HG03521 (cell line): ENCODE results near the gene SLC5A11.

ENCODE experiments used
- ATAC-seq: cut with Tn5 transposase; IDR thresholded peaks from one replicate; pipeline ENCODE4 v1.9.1; 2021; ENCODE audit warnings: mild to moderate bottlenecking, moderate library complexity; ENCODE audit not compliant: unreplicated experiment

The SLC5A11 gene

GRCh38 chr16:24917236-24917635 is 71.5 kb downstream of the SLC5A11 start:
- no peak for ATAC-seq

GRCh38 chr16:24917891-24918290 is 72.1 kb downstream of the SLC5A11 start:
- ATAC-seq: no peak

GRCh38 chr16:24918641-24919040 is 72.9 kb downstream of the SLC5A11 start:
- ATAC-seq: no peak

GRCh38 chr16:24919536-24919935 is 73.8 kb downstream of the SLC5A11 start:
- ATAC-seq: no peak

GRCh38 chr16:24920568-24920967 is 74.8 kb downstream of the SLC5A11 start:
- no peak for ATAC-seq

- no peak for ATAC-seq
These were observed 75.5 kb downstream of the SLC5A11 start for GRCh38 chr16:24921229-24921628.

- ATAC-seq: no peak
These were observed 79.4 kb downstream of the SLC5A11 start for GRCh38 chr16:24925163-24925562.

- ATAC-seq: no peak
These were observed 83.6 kb downstream of the SLC5A11 start for GRCh38 chr16:24929409-24929808.

- ATAC-seq: no peak
These were observed 84.7 kb downstream of the SLC5A11 start for GRCh38 chr16:24930440-24930839.

GRCh38 chr16:24931091-24931490 is 85.3 kb downstream of the SLC5A11 start:
- ATAC-seq: no peak

GRCh38 chr16:24935336-24935735 is 89.6 kb downstream of the SLC5A11 start:
- no peak for ATAC-seq

- ATAC-seq: no peak
These were observed 90.4 kb downstream of the SLC5A11 start for GRCh38 chr16:24936151-24936550.

GRCh38 chr16:24939224-24939623 is 93.5 kb downstream of the SLC5A11 start:
- ATAC-seq: no peak

- no peak for ATAC-seq
These were observed 94.0 kb downstream of the SLC5A11 start for GRCh38 chr16:24939738-24940137.

GRCh38 chr16:24943471-24943870 is 97.7 kb downstream of the SLC5A11 start:
- no peak for ATAC-seq

- ATAC-seq: no peak
These were observed 98.4 kb downstream of the SLC5A11 start for GRCh38 chr16:24944206-24944605.

- no peak for ATAC-seq
These were observed 100.4 kb downstream of the SLC5A11 start for GRCh38 chr16:24946155-24946554.

GRCh38 chr16:24950275-24950674 is 104.5 kb downstream of the SLC5A11 start:
- no peak for ATAC-seq

- ATAC-seq: no peak
These were observed 107.5 kb downstream of the SLC5A11 start for GRCh38 chr16:24953306-24953705.

- no peak for ATAC-seq
These were observed 108.0 kb downstream of the SLC5A11 start for GRCh38 chr16:24953721-24954120.

- no peak for ATAC-seq
These were observed 108.4 kb downstream of the SLC5A11 start for GRCh38 chr16:24954137-24954536.

- no peak for ATAC-seq
These were observed 110.4 kb downstream of the SLC5A11 start for GRCh38 chr16:24955975-24956731.

GRCh38 chr16:24957887-24958286 is 112.1 kb downstream of the SLC5A11 start:
- ATAC-seq: no peak
